ENCODE data around the gene BCOR. TPM values are rescaled to one million over a fixed set of nuclear protein-coding genes. Genes with fewer than 3 reads are reported as not detected.

BCOR gene
- total and polyA plus RNA-seq, 4 donors: 5.6 to 23.0 (median 11.0) TPM

- no peak overlapping the region for H3K27ac ChIP-seq (ENCODE audit: low read depth in 1 of 2, low read length in 2 of 2)
- no peak for DNase-seq (ENCODE audit: low spot score)
- no peak overlapping the region for H3K4me3 ChIP-seq (ENCODE audit: low read depth in 1 of 3, low read length in 3 of 3)
- H3K36me3 ChIP-seq (ENCODE audit: control insufficient read depth in 4 of 4, insufficient read depth in 3 of 4, low read depth in 1 of 4, low read length in 3 of 4): no peaks in the 10 kb centered on the region
- H3K9me3 ChIP-seq (ENCODE audit: control insufficient read depth in 4 of 4, low read length in 3 of 4): peaks cover 0 to 4% (median 0%) of the 10 kb centered on the region in 4 donors
- H3K27me3 ChIP-seq (ENCODE audit: control insufficient read depth in 4 of 4, insufficient read depth in 4 of 4, low read length in 3 of 4): no peaks in the 10 kb centered on the region
- H3K4me1 ChIP-seq (ENCODE audit: control insufficient read depth in 4 of 4, insufficient read depth in 4 of 4, low read length in 3 of 4): no peaks in the 10 kb centered on the region
- H3K9ac ChIP-seq (ENCODE audit: low read depth in 1 of 2, low read length in 2 of 2): no peak overlapping the region
- 98% methylated on average over 2 of the region's 2 CpGs for WGBS
- TF ChIP-seq REST (IDR thresholded peaks at IDR 0.05): no peak
- TF ChIP-seq EGR1 (IDR thresholded peaks at IDR 0.05; ENCODE audit: low read depth in 2 of 2): no peak
- TF ChIP-seq RAD21 (IDR thresholded peaks at IDR 0.05): no peak
- TF ChIP-seq GABPA (IDR thresholded peaks at IDR 0.05 in 1 of 2, conservative IDR thresholded peaks at IDR 0.05 in 1 of 2): no peak
- no peak for TF ChIP-seq CTCF (IDR thresholded peaks at IDR 0.05; ENCODE audit: low read depth, low read length, missing input control)
Measured at GRCh38 chrX:40021647-40022046, 76.1 kb downstream of the BCOR start.

- no peaks in the 10 kb centered on the region for H3K27me3 ChIP-seq (ENCODE audit: control insufficient read depth in 4 of 4, insufficient read depth in 4 of 4, low read length in 3 of 4)
- H3K36me3 ChIP-seq (ENCODE audit: control insufficient read depth in 4 of 4, insufficient read depth in 3 of 4, low read depth in 1 of 4, low read length in 3 of 4): no peaks in the 10 kb centered on the region
- WGBS: 94% methylated on average over 4 of the region's 4 CpGs
- H3K9me3 ChIP-seq (ENCODE audit: control insufficient read depth in 4 of 4, low read length in 3 of 4): peaks cover 0 to 5% (median 0%) of the 10 kb centered on the region in 4 donors
- TF ChIP-seq HNF4G (IDR thresholded peaks at IDR 0.05) (no peak), MAX (IDR thresholded peaks at IDR 0.05) (no peak), TAF1 (conservative IDR thresholded peaks at IDR 0.05) (no peak)
- H3K9ac ChIP-seq (ENCODE audit: low read depth in 1 of 2, low read length in 2 of 2): no peak overlapping the region
- no peak overlapping the region for H3K27ac ChIP-seq (ENCODE audit: low read depth in 1 of 2, low read length in 2 of 2)
- peaks cover 0 to 3% (median 0%) of the 10 kb centered on the region in 4 donors for H3K4me1 ChIP-seq (ENCODE audit: control insufficient read depth in 4 of 4, insufficient read depth in 4 of 4, low read length in 3 of 4)
- H3K4me3 ChIP-seq (ENCODE audit: low read depth in 1 of 3, low read length in 3 of 3): no peak overlapping the region
- DNase-seq (ENCODE audit: low spot score): no peak
Measured at GRCh38 chrX:40019541-40019940, 78.2 kb downstream of the BCOR start.

GRCh38 chrX:40018041-40018440 lies 79.7 kb downstream of the BCOR start:
- Histone ChIP-seq H3K4me1 (ENCODE audit: control insufficient read depth in 4 of 4, insufficient read depth in 4 of 4, low read length in 3 of 4) (peaks cover 0 to 13% (median 6%) of the 10 kb centered on the region in 4 donors), H3K4me3 (ENCODE audit: low read depth in 1 of 3, low read length in 3 of 3) (no peak overlapping the region), H3K27me3 (ENCODE audit: control insufficient read depth in 4 of 4, insufficient read depth in 4 of 4, low read length in 3 of 4) (no peaks in the 10 kb centered on the region), H3K9ac (ENCODE audit: low read depth in 1 of 2, low read length in 2 of 2) (no peak overlapping the region), H3K9me3 (ENCODE audit: control insufficient read depth in 4 of 4, low read length in 3 of 4) (peaks cover 0 to 5% (median 0%) of the 10 kb centered on the region in 4 donors), H3K27ac (ENCODE audit: low read depth in 1 of 2, low read length in 2 of 2) (no peak overlapping the region), H3K36me3 (ENCODE audit: control insufficient read depth in 4 of 4, insufficient read depth in 3 of 4, low read depth in 1 of 4, low read length in 3 of 4) (no peaks in the 10 kb centered on the region)
- 76% methylated on average over 5 of the region's 5 CpGs for WGBS
- DNase-seq (ENCODE audit: low spot score): no peak
- no peak for TF ChIP-seq CTCF (IDR thresholded peaks at IDR 0.05; ENCODE audit: low read depth, low read length, missing input control)
- TF ChIP-seq TAF1 (conservative IDR thresholded peaks at IDR 0.05): no peak
- TF ChIP-seq RXRA (IDR thresholded peaks at IDR 0.05): no peak
- TF ChIP-seq HNF4G (IDR thresholded peaks at IDR 0.05): no peak
- TF ChIP-seq GABPA (IDR thresholded peaks at IDR 0.05 in 1 of 2, conservative IDR thresholded peaks at IDR 0.05 in 1 of 2): no peak
- TF ChIP-seq SP1 (IDR thresholded peaks at IDR 0.05): no peak
- no peak for TF ChIP-seq JUND (IDR thresholded peaks at IDR 0.05)
- no peak for TF ChIP-seq YY1 (IDR thresholded peaks at IDR 0.05)
- TF ChIP-seq FOXA2 (IDR thresholded peaks at IDR 0.05): no peak
- TF ChIP-seq MAX (IDR thresholded peaks at IDR 0.05): no peak
- no peak for TF ChIP-seq ZBTB33 (IDR thresholded peaks at IDR 0.05)
- no peak for TF ChIP-seq FOXA1 (IDR thresholded peaks at IDR 0.05)
- TF ChIP-seq RAD21 (IDR thresholded peaks at IDR 0.05): no peak
- TF ChIP-seq EGR1 (IDR thresholded peaks at IDR 0.05; ENCODE audit: low read depth in 2 of 2): no peak
